ENCODE measurements around the gene C1QA. TPM values are rescaled to one million over a fixed set of nuclear protein-coding genes. Genes with fewer than 3 reads are reported as not detected.
"Not testable (repeated sequence)": the region's sequence is repeated elsewhere in the genome, so short reads cannot be mapped to it uniquely, and the experiment has no call there.

The C1QA gene
- total and polyA plus RNA-seq, 2 of the 4 experiments (the other 2 are of a cell fraction) = not detected

- ATAC-seq (ENCODE audit: low read depth) (no peak), DNase-seq (no peak)
- dilution Hi-C loops (cut with HindIII; ENCODE audit: low sequenced_read_pairs, unreplicated experiment) = no loop called here
- no peaks in the 10 kb centered on the region for H3K36me3 ChIP-seq (ENCODE audit: control insufficient read depth, insufficient read depth, low read length)
- no peak overlapping the region for H3K56ac ChIP-seq (ENCODE audit: extremely low read depth, insufficient read depth, low read length)
- no peak overlapping the region for H4K91ac ChIP-seq (ENCODE audit: insufficient read depth, low read depth, low read length)
- ChIA-PET POLR2A (ENCODE audit: unreplicated experiment) (interaction anchor here (0.6 kb wide), 1 partner anchor 219 kb away, joined by 4 read pairs; no protein-coding TSS in a partner anchor), CTCF (no interaction called here)
- 63% methylated on average over 1 of the region's 2 CpGs; no CpG with 5 or more reads in 1 of the 2 experiments for WGBS, 2 experiments (ENCODE audit: extremely low coverage in 2 of 2, insufficient read length in 1 of 2)
- H4K20me1 ChIP-seq (ENCODE audit: insufficient read depth, low read length) = no peaks in the 10 kb centered on the region
- no peaks in the 10 kb centered on the region for H3K79me1 ChIP-seq (ENCODE audit: low read depth in 1 of 2, low read length in 2 of 2)
- no peak overlapping the region for H3K9ac ChIP-seq (ENCODE audit: low read depth, low read length)
- no peak overlapping the region for H3K27ac ChIP-seq (ENCODE audit: insufficient read depth, low read length)
- no peak overlapping the region for H2AK5ac ChIP-seq (ENCODE audit: low read depth, low read length)
- no peaks in the 10 kb centered on the region for H3K4me1 ChIP-seq (ENCODE audit: control insufficient read depth, insufficient read depth, low read length)
- no peak overlapping the region for H3K14ac ChIP-seq (replicated peaks; ENCODE audit: low read depth, low read length)
- H2BK120ac ChIP-seq (ENCODE audit: low read depth, low read length) = no peak overlapping the region
- in situ Hi-C loops (cut with MboI; ENCODE audit: low sequenced_read_pairs) = no loop called here
- no peak overlapping the region for H2BK20ac ChIP-seq (ENCODE audit: low read depth, low read length)
- H2BK15ac ChIP-seq (ENCODE audit: low read depth, low read length) = no peak overlapping the region
- H3K9me1 ChIP-seq (ENCODE audit: insufficient read depth, low read length) = no peaks in the 10 kb centered on the region
- H3K18ac ChIP-seq (ENCODE audit: low read depth, low read length) = no peak overlapping the region
- no peak overlapping the region for H3K23ac ChIP-seq (ENCODE audit: low read depth, low read length)
- no TSS peak for BruUV-seq (replicated peaks)
- H3K4ac ChIP-seq (ENCODE audit: low read depth, low read length) = no peak overlapping the region
- no peak overlapping the region for H4K8ac ChIP-seq (ENCODE audit: low read depth in 2 of 2, low read length in 2 of 2)
- peaks cover 77% of the 10 kb centered on the region for H3K27me3 ChIP-seq (ENCODE audit: control insufficient read depth, insufficient read depth, low read length)
- H2AK9ac ChIP-seq (replicated peaks; ENCODE audit: low read depth, low read length, poor library complexity) = no peak overlapping the region
- no peak overlapping the region for H3K4me2 ChIP-seq (ENCODE audit: low read depth, low read length)
- H2AFZ ChIP-seq (replicated peaks; ENCODE audit: low read length, poor library complexity) = no peak overlapping the region
- H3K9me3 ChIP-seq (ENCODE audit: control insufficient read depth, insufficient read depth, low read length) = no peaks in the 10 kb centered on the region
- TF ChIP-seq USF2 (IDR thresholded peaks at IDR 0.05; ENCODE audit: low read depth, low read length) (no peak), NFE2L2 (IDR thresholded peaks at IDR 0.05; ENCODE audit: low read depth, low read length) (no peak), CHD1 (IDR thresholded peaks at IDR 0.05; ENCODE audit: low read depth, low read length) (no peak), RFX5 (IDR thresholded peaks at IDR 0.05; ENCODE audit: low read depth, low read length) (no peak), CEBPB (IDR thresholded peaks at IDR 0.05; ENCODE audit: low read depth, low read length) (no peak)
- no peak overlapping the region for H4K5ac ChIP-seq (ENCODE audit: low read depth, low read length)
- H3K4me3 ChIP-seq (ENCODE audit: insufficient read depth, low read depth, low read length) = no peak overlapping the region
- intact Hi-C loops (cut with micrococcal nuclease) = loop anchor here (10.0 kb wide), 1 partner anchor 298 kb away; no protein-coding TSS in a partner anchor
- no peak overlapping the region for H2BK5ac ChIP-seq (ENCODE audit: low read depth, low read length, poor library complexity, severe bottlenecking)
Observed at GRCh38 chr1:22666412-22666811, 30.0 kb downstream of the C1QA start.

- H3K27me3 ChIP-seq (ENCODE audit: control insufficient read depth, insufficient read depth, low read length) = peaks cover 82% of the 10 kb centered on the region
- H3K4me2 ChIP-seq (ENCODE audit: low read depth, low read length); H2AK9ac ChIP-seq (replicated peaks; ENCODE audit: low read depth, low read length, poor library complexity); H3K4ac ChIP-seq (ENCODE audit: low read depth, low read length); H3K9ac ChIP-seq (ENCODE audit: low read depth, low read length); dilution Hi-C loops (cut with HindIII; ENCODE audit: low sequenced_read_pairs, unreplicated experiment); H3K18ac ChIP-seq (ENCODE audit: low read depth, low read length); H4K8ac ChIP-seq (ENCODE audit: low read depth in 2 of 2, low read length in 2 of 2); H3K27ac ChIP-seq (ENCODE audit: insufficient read depth, low read length); H2BK5ac ChIP-seq (ENCODE audit: low read depth, low read length, poor library complexity, severe bottlenecking); H3K79me1 ChIP-seq (ENCODE audit: low read depth in 1 of 2, low read length in 2 of 2); DNase-seq; H4K20me1 ChIP-seq (ENCODE audit: insufficient read depth, low read length); H2BK15ac ChIP-seq (ENCODE audit: low read depth, low read length); BruUV-seq (replicated peaks); H2BK20ac ChIP-seq (ENCODE audit: low read depth, low read length); ATAC-seq (ENCODE audit: low read depth); H3K14ac ChIP-seq (replicated peaks; ENCODE audit: low read depth, low read length); H2AK5ac ChIP-seq (ENCODE audit: low read depth, low read length); in situ Hi-C loops (cut with MboI; ENCODE audit: low sequenced_read_pairs); H3K9me3 ChIP-seq (ENCODE audit: control insufficient read depth, insufficient read depth, low read length); H3K9me1 ChIP-seq (ENCODE audit: insufficient read depth, low read length); H3K23ac ChIP-seq (ENCODE audit: low read depth, low read length); H3K4me1 ChIP-seq (ENCODE audit: control insufficient read depth, insufficient read depth, low read length); H4K91ac ChIP-seq (ENCODE audit: insufficient read depth, low read depth, low read length); H3K36me3 ChIP-seq (ENCODE audit: control insufficient read depth, insufficient read depth, low read length); H2AFZ ChIP-seq (replicated peaks; ENCODE audit: low read length, poor library complexity); H3K56ac ChIP-seq (ENCODE audit: extremely low read depth, insufficient read depth, low read length); POLR2A ChIA-PET (ENCODE audit: unreplicated experiment); H4K5ac ChIP-seq (ENCODE audit: low read depth, low read length); CTCF ChIA-PET; H3K4me3 ChIP-seq (ENCODE audit: insufficient read depth, low read depth, low read length); H2BK120ac ChIP-seq (ENCODE audit: low read depth, low read length): not testable (repeated sequence)
- WGBS, 2 experiments (ENCODE audit: extremely low coverage in 2 of 2, insufficient read length in 1 of 2) = no CpG with 5 or more reads among the region's 2 CpGs
- intact Hi-C loops (cut with micrococcal nuclease) = loop anchor here (10.0 kb wide), 1 partner anchor 296 kb away; no protein-coding TSS in a partner anchor
Observed at GRCh38 chr1:22668840-22669239, 32.4 kb downstream of the C1QA start.

Measured in IMR-90 (cell line).